HEK293 (cell line): ENCODE data around the gene KCTD15.

ENCODE experiments used
- CTCF ChIA-PET: fragments of 350-600 bp; formaldehyde crosslinking; extraction: SDS; loops from one replicate; lab custom pipeline; 2021; ENCODE audit warnings: antibody characterized with exemption; lab: Yijun Ruan, JAX
- POLR2A ChIA-PET: fragments of 300-600 bp; formaldehyde crosslinking; extraction: SDS; loops from one replicate; lab custom pipeline; 2020; ENCODE audit warnings: antibody characterized with exemption, inconsistent platforms; lab: Yijun Ruan, JAX
- H3K27ac ChIP-seq: fragments of 200-500 bp; sonication (Bioruptor generic); 2 replicates; pipeline ENCODE4 v1.5.1; 2014; ENCODE audit warnings: low read depth, low read length, control low read depth, inconsistent platforms; ENCODE audit errors: extremely low read depth
- H3K36me3 ChIP-seq, 2 experiments: fragments of 200-500 bp in 1 of 2; sonication (Bioruptor generic) in 1 of 2; 1 replicate in 1 of 2; 2 replicates in 1 of 2; pipeline ENCODE4 v1.5.1; 2014 to 2017; ENCODE audit warnings: inconsistent platforms in 2 of 2, low read length in 2 of 2; ENCODE audit not compliant: control insufficient read depth in 2 of 2, insufficient read depth in 1 of 2
- H3K4me1 ChIP-seq: fragments of 200-500 bp; sonication (Bioruptor generic); 2 replicates; pipeline ENCODE4 v1.5.1; 2014; ENCODE audit warnings: mild to moderate bottlenecking, low read length, inconsistent platforms; ENCODE audit not compliant: control insufficient read depth, insufficient read depth
- H3K4me3 ChIP-seq: 2 replicates; pipeline ENCODE4 v1.5.1; 2011; ENCODE audit warnings: low read depth, mild to moderate bottlenecking, control low read depth, low read length, moderate library complexity
- H3K9me3 ChIP-seq: fragments of 200-500 bp; sonication (Bioruptor generic); 2 replicates; pipeline ENCODE4 v1.5.1; 2014; ENCODE audit warnings: low read depth, low read length, inconsistent platforms; ENCODE audit not compliant: control insufficient read depth, insufficient read depth
- BCL11B ChIP-seq: fragments of 450-650 bp; formaldehyde crosslinking; IDR thresholded peaks from 2 replicates; pipeline ENCODE4 v1.5.1; 2016; ENCODE audit warnings: low read depth, missing biosample characterization, missing genetic modification characterization
- EGR2 ChIP-seq: fragments of 450-650 bp; formaldehyde crosslinking; IDR thresholded peaks from 2 replicates; pipeline ENCODE4 v1.5.1; 2016; ENCODE audit warnings: low read depth, missing biosample characterization, missing genetic modification characterization
- OVOL3 ChIP-seq: fragments of 450-650 bp; formaldehyde crosslinking; IDR thresholded peaks from 2 replicates; pipeline ENCODE4 v1.5.1; 2016; ENCODE audit warnings: missing biosample characterization, missing genetic modification characterization
- SCRT2 ChIP-seq: fragments of 450-650 bp; formaldehyde crosslinking; IDR thresholded peaks from 2 replicates; pipeline ENCODE4 v1.5.1; 2016; ENCODE audit warnings: missing biosample characterization, missing genetic modification characterization
- SETDB1 ChIP-seq: IDR thresholded peaks from one replicate; pipeline ENCODE4 v1.6.1; 2017; ENCODE audit warnings: mild to moderate bottlenecking, low read length, moderate library complexity, mixed read lengths; ENCODE audit not compliant: insufficient read length
- SP7 ChIP-seq: fragments of 450-650 bp; formaldehyde crosslinking; IDR thresholded peaks from 2 replicates; pipeline ENCODE4 v1.5.1; 2016; ENCODE audit warnings: missing biosample characterization, missing genetic modification characterization
- ZBTB11 ChIP-seq: fragments of 450-650 bp; formaldehyde crosslinking; conservative IDR thresholded peaks from 2 replicates; pipeline ENCODE4 v1.5.1; 2016; ENCODE audit warnings: low read depth, missing biosample characterization, missing genetic modification characterization
- ZBTB8A ChIP-seq: fragments of 450-650 bp; formaldehyde crosslinking; IDR thresholded peaks from 2 replicates; pipeline ENCODE4 v1.5.1; 2016; ENCODE audit warnings: missing biosample characterization, missing genetic modification characterization
- ZEB2 ChIP-seq: fragments of 450-650 bp; formaldehyde crosslinking; IDR thresholded peaks from 2 replicates; pipeline ENCODE4 v1.5.1; 2016; ENCODE audit warnings: missing biosample characterization, missing genetic modification characterization
- ZFHX2 ChIP-seq: fragments of 450-650 bp; formaldehyde crosslinking; conservative IDR thresholded peaks from 2 replicates; pipeline ENCODE4 v1.5.1; 2016; ENCODE audit warnings: missing biosample characterization, missing genetic modification characterization
- ZNF140 ChIP-seq: fragments of 450-650 bp; formaldehyde crosslinking; IDR thresholded peaks from 2 replicates; pipeline ENCODE4 v1.5.1; 2016; ENCODE audit warnings: missing biosample characterization, missing genetic modification characterization
- ZNF37A ChIP-seq: fragments of 450-650 bp; IDR thresholded peaks from 2 replicates; pipeline ENCODE4 v1.5.1; 2018; ENCODE audit warnings: missing biosample characterization, missing genetic modification characterization
- ZNF423 ChIP-seq: fragments of 450-650 bp; formaldehyde crosslinking; IDR thresholded peaks from 2 replicates; pipeline ENCODE4 v1.5.1; 2016; ENCODE audit warnings: missing biosample characterization, missing genetic modification characterization
- ZNF514 ChIP-seq: fragments of 450-650 bp; formaldehyde crosslinking; IDR thresholded peaks from 2 replicates; pipeline ENCODE4 v1.5.1; 2016; ENCODE audit warnings: missing biosample characterization, missing genetic modification characterization
- ZNF521 ChIP-seq: fragments of 450-650 bp; formaldehyde crosslinking; IDR thresholded peaks from 2 replicates; pipeline ENCODE4 v1.5.1; 2017; ENCODE audit warnings: missing biosample characterization, mild to moderate bottlenecking, missing genetic modification characterization
- ZNF623 ChIP-seq: fragments of 450-650 bp; formaldehyde crosslinking; IDR thresholded peaks from 2 replicates; pipeline ENCODE4 v1.5.1; 2016; ENCODE audit warnings: missing biosample characterization, missing genetic modification characterization
- ZNF645 ChIP-seq: fragments of 450-650 bp; formaldehyde crosslinking; IDR thresholded peaks from 2 replicates; pipeline ENCODE4; 2016; ENCODE audit warnings: missing biosample characterization, missing genetic modification characterization
- ZNF654 ChIP-seq: fragments of 450-650 bp; formaldehyde crosslinking; IDR thresholded peaks from 2 replicates; pipeline ENCODE4 v1.5.1; 2016; ENCODE audit warnings: low read depth, missing biosample characterization, missing genetic modification characterization
- ZNF777 ChIP-seq: fragments of 450-650 bp; formaldehyde crosslinking; IDR thresholded peaks from 2 replicates; pipeline ENCODE4 v1.5.1; 2017; ENCODE audit warnings: missing biosample characterization, missing genetic modification characterization, borderline replicate concordance
- ZSCAN5A ChIP-seq: fragments of 450-650 bp; formaldehyde crosslinking; IDR thresholded peaks from 2 replicates; pipeline ENCODE4 v1.5.1; 2016; ENCODE audit warnings: missing biosample characterization, missing genetic modification characterization

KCTD15 gene

GRCh38 chr19:33780746-33781145, 15.9 kb upstream of the KCTD15 start:
- ChIA-PET CTCF (interaction anchor here (0.6 to 11.3 kb wide), 8 partner anchors 13 to 672 kb away, joined by 3 to 341 read pairs (median 6); partner anchors contain the start of gene KCTD15), POLR2A (no interaction called here)
- Histone ChIP-seq H3K36me3 (no peaks in the 10 kb centered on the region), H3K4me1 (peaks cover 4% of the 10 kb centered on the region), H3K4me3 (no peak overlapping the region), H3K9me3 (no peaks in the 10 kb centered on the region), H3K27ac (no peak overlapping the region)
- TF ChIP-seq ZNF514 (tag by site-specific recombination) (no peak), EGR2 (peak; percentile 77), SP7 (tag by site-specific recombination) (no peak), ZBTB8A (no peak), OVOL3 (tag by site-specific recombination) (no peak), ZFHX2 (peak; percentile 78), ZNF654 (no peak)

GRCh38 chr19:33781415-33781935, 15.2 kb upstream of the KCTD15 start:
- H3K4me3 ChIP-seq, result no peak overlapping the region
- POLR2A ChIA-PET, result no interaction called here
- TF ChIP-seq ZNF140 (tag by site-specific recombination) (no peak), ZSCAN5A (tag by site-specific recombination) (no peak), SCRT2 (tag by site-specific recombination) (no peak), BCL11B (tag by site-specific recombination) (no peak), ZNF37A (tag by site-specific recombination) (no peak), ZBTB11 (no peak), ZEB2 (no peak), ZNF645 (no peak), ZNF623 (tag by site-specific recombination) (no peak), ZNF654 (no peak)
- TF ChIP-seq, all 188 proteins: peak for 0
- H3K4me1 ChIP-seq, result peaks cover 4% of the 10 kb centered on the region
- no peak overlapping the region for H3K27ac ChIP-seq
- CTCF ChIA-PET, result interaction anchor here (0.7 to 11.3 kb wide), 7 partner anchors 13 to 413 kb away, joined by 4 to 341 read pairs (median 5); partner anchors contain the start of gene KCTD15
- no peaks in the 10 kb centered on the region for H3K36me3 ChIP-seq
- no peaks in the 10 kb centered on the region for H3K9me3 ChIP-seq

- Histone ChIP-seq H3K4me1 (peaks cover 4% of the 10 kb centered on the region), H3K9me3 (no peaks in the 10 kb centered on the region), H3K27ac (no peak overlapping the region), H3K36me3 (no peaks in the 10 kb centered on the region)
- ChIA-PET CTCF (interaction anchor here (0.6 to 11.3 kb wide), 5 partner anchors 12 to 1092 kb away, joined by 3 to 171 read pairs (median 3); partner anchors contain the start of gene KCTD15), POLR2A (no interaction called here)
- TF ChIP-seq ZNF423 (tag by site-specific recombination) (no peak), ZNF521 (tag by site-specific recombination) (no peak), SETDB1 (no peak), ZNF777 (tag by site-specific recombination) (no peak)
- TF ChIP-seq, all 188 proteins: peak for 0
- no peak overlapping the region for H3K4me3 ChIP-seq
These were observed 14.7 kb upstream of the KCTD15 start for GRCh38 chr19:33781996-33782395.
